HG03060 (cell line): ENCODE measurements around the gene HSF4.

Source experiments
- ATAC-seq: cut with Tn5 transposase; IDR thresholded peaks from one replicate; pipeline ENCODE4 v1.9.1; 2021; ENCODE audit warnings: low read depth, moderate number of reproducible peaks; ENCODE audit not compliant: unreplicated experiment

Gene HSF4

DNA sequence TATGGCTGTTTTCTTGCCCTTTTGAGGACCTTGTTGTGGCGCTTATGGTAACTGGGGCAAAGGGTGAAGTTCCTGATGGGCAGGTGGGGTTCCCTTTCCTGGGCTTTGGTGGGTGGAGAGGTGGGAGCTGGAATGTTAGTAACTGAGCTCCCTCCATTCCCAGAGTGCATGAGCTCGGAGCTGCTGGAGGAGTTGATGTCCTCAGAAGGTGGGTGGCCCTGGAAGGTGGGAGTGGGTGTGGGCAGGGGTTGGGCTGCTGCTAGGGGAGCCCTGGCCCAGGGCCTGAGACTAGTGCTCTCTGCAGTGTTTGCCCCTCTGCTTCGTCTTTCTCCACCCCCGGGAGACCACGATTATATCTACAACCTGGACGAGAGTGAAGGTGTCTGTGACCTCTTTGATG lies 33.2 kb downstream of the HSF4 start:
- ATAC-seq: no peak

DNA sequence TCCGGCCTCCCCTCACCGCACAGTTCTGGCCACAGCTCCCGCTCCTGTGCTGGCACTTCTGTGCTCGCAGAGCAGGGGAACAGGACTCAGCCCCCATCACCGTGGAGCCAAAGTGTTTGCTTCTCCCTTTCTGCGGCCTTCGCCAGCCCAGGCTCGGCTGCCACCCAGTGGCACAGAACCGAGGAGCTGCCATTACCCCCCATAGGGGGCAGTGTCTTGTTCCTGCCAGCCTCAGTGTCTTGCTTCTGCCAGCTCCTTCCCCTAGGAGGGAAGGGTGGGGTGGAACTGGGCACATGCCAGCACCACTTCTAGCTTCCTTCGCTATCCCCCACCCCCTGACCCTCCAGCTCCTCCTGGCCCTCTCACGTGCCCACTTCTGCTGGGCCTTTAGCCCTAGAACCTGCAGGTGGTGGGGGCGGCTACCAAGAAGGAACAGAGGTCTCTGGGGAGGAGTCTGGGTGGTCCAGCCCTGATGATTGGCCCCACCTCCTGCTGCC lies 33.7 kb downstream of the HSF4 start:
- no peak for ATAC-seq

DNA sequence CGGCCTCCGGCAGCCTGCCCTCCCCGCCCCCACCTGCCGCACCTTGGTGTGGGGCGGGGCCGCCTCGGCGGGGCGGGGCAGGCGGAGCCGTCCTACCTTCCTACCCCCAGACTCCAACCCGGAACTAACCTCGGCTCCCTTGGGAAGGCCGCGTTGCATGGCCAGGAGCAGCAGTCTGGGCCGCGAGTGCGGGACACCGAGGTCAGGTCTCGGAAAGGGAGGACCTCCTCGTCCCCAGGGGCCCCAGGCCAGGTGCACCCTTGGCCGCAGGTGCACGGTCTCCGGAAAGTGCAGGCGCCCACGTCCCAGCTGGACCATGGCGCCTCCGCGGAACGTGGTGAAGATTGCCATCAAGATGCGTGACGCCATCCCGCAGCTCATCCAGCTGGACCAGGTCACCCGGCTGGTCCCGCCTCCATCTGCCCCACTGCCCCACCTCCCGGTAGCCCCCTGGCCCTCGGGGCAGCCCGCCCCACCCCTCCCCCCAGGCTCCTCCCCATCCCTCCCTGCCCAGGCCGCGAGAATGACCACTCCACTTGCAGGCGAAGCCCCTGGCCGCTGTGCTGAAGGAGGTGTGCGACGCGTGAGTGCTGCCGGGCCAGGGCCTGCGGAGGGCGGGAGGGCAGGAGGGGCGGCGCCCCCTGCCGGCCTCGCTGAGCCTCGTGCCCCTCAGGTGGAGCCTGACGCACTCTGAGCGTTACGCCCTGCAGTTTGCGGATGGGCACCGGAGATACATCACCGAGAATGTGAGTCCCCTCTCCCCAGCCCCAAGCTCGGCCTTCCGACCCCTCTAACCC lies 34.7 kb downstream of the HSF4 start, which contains the start of gene ELMO3:
TSS of gene ELMO3 (plus strand) at position 121 of the 797 bp plus-strand sequence. CDS start at position 317, 196 bp downstream.
- ATAC-seq: no peak

DNA sequence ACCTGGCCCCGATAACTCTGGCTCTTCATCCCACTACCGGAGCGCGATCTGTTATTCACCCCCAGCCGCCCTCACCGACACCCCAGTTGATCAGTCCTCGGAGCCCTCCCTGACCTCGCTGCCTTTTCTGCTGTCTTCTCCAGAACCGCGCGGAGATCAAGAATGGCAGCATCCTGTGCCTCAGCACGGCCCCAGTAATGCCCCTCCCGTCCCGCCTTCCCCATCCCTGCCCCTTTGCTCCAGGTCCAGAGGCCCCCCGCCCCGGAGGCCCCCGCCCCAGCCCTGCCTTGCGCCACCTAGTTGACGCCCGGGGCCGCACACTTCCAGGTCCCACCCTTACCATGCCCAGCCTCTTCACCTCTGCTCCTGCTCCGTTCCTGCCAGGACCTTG lies 35.3 kb downstream of the HSF4 start:
- no peak for ATAC-seq

DNA sequence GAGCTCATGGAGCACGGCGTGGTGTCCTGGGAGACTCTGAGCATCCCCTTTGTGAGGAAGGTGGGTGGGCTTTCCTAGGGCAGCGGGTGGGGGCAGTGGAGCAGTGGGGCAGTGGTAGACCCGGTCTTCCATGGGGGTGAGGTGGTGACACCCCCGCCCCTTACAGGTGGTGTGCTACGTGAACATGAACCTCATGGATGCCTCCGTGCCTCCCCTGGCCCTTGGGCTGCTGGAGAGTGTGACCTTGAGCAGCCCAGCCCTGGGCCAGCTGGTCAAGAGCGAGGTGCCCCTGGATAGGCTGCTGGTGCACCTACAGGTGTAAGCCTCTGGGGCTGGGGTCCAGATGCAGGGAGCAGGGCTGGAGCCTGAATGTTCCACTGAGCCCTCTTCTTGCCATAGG lies 35.9 kb downstream of the HSF4 start:
- ATAC-seq: no peak

DNA sequence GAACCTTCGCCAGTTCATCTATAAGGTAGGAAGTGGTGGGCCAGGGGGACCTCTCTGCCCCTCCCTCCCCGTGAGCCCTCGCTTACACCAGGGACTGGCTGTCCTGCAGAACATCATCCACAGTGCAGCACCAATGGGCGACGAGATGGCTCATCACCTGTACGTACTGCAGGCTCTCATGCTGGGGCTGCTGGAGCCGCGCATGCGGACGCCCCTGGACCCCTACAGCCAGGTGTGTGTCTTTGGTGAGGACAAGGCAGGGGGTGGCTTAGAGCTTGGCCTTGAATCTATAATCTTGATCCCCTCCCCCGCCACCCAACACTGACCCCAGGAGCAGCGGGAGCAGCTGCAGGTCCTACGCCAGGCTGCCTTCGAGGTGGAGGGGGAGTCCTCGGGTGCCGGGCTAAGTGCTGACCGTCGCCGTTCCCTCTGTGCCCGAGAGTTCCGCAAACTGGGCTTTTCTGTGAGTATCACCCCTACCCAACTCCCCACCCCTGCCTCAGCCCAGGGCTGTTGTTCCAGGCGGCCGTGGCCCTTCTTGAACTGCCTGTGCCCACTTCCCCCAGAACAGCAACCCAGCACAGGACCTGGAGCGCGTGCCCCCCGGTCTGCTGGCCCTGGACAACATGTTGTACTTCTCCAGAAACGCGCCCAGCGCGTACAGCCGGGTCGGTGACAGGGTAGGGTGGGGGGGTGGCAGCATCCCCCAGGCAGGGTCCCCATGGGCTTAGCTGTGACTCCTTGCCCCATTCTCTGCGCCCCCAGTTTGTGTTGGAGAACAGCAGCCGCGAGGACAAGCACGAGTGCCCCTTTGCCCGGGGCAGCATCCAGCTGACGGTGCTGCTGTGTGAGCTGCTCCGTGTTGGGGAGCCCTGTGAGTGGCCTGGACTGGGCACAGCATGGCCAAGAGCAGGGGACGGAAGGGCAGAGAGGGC lies 37.1 kb downstream of the HSF4 start:
- ATAC-seq: no peak

DNA sequence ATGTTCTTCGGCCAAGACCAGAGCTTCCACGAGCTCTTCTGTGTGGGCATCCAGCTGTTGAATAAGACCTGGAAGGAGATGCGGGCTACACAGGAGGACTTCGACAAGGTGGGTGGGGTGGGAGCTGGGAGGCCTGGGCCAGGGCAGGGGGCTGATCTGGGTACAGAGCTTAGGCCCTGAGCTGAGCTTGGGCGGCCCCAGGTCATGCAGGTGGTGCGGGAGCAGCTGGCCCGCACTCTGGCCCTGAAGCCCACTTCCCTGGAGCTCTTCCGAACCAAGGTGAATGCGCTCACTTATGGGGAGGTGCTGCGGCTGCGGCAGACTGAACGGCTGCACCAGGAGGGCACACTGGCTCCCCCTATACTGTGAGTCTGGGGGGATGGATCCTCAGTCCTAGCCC lies 37.9 kb downstream of the HSF4 start:
- no peak for ATAC-seq

DNA sequence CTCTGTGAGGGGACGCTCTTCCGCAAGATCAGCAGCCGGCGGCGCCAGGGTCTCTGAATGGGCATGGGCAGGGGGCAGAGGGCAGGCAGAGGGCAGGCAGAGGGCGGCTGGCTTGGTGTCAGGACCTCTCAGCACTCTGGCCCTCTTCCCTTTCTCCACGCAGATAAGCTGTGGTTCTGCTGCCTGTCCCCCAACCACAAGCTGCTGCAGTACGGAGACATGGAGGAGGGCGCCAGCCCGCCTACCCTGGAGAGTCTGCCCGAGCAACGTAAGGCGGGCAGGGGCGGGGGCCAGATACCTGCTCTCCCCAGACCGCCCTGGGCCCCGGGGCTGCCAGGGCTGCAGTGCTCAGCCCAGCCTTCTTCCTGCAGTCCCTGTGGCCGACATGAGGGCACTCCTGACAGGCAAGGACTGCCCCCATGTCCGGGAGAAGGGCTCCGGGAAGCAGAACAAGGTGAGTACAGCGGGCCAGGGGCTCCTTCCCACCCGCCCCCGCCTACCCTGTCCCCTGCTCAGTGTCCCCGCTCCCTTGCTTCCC lies 38.5 kb downstream of the HSF4 start:
- no peak for ATAC-seq

DNA sequence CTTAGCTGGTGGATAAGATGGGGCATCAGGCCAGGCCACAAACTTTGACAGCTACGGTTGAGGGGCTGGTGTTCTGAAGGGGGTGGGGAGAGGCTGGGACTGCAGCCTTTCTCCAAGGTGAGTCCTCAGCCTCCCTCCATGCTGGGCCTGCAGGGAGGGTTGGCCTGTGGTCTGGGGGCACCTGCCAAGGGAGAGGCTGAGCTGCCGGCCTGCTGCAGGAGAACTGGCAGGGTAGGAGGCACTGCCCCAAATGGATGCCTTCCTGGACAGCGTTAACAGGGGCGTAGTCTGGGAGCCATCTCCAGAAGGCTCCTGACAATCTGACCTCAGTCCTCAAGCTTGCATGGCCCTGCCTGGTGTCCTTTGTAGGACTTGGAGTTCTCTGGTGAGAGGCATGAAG lies 39.5 kb downstream of the HSF4 start:
- no peak for ATAC-seq

DNA sequence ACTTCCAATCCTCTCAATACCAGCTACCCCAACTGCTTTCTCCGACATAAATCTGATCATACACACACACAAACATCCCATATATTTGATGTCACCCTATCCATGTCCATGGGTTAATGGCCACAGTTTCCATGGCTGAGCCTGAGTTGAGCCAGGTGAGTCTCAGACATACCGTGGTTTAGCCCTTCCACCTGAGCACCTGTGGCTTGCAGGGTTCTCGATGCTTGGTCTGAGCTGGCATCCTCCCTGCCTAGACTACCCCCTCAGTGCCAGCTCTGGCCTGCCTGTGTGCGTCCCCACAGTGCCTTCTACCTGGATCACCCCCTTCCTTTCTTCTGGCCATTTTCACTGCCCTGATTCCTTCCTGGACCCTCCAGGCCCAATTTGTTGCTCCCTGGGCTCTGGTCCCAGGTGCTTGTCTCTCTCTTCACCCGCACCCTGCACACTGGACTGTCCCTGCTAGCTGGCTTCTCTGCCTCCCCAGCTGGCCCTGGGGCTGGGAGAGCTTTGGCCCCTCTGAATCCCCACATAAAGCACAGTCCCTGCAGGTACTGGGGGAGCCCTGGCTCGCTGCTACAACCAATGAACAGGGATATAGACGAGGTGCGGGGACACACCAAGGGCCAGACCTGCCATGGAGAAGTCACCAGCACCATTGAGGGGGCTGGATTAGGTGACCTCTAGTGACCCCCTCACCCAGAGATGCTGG lies 41.7 kb downstream of the HSF4 start:
- ATAC-seq: no peak

DNA sequence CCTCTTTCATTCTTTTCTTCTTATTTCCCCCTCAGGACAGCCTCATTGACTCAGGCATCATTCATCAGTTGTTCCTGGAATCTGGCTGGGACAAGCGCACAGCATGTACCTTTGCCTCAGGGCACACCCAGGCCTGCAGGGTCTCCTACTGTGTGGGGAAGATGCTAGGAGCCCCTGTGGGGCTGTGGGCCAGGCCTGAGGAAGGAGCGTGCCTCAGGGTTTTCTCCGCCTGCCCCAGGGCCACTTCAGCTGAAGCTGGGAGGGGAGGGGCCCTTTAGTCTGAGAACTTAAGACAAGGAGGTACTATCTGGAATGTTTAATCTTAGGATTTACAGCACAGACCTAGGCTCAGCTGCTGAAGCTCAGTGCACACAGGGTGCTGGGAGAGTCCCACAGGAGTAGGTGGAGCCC lies 42.3 kb downstream of the HSF4 start:
- ATAC-seq: no peak

DNA sequence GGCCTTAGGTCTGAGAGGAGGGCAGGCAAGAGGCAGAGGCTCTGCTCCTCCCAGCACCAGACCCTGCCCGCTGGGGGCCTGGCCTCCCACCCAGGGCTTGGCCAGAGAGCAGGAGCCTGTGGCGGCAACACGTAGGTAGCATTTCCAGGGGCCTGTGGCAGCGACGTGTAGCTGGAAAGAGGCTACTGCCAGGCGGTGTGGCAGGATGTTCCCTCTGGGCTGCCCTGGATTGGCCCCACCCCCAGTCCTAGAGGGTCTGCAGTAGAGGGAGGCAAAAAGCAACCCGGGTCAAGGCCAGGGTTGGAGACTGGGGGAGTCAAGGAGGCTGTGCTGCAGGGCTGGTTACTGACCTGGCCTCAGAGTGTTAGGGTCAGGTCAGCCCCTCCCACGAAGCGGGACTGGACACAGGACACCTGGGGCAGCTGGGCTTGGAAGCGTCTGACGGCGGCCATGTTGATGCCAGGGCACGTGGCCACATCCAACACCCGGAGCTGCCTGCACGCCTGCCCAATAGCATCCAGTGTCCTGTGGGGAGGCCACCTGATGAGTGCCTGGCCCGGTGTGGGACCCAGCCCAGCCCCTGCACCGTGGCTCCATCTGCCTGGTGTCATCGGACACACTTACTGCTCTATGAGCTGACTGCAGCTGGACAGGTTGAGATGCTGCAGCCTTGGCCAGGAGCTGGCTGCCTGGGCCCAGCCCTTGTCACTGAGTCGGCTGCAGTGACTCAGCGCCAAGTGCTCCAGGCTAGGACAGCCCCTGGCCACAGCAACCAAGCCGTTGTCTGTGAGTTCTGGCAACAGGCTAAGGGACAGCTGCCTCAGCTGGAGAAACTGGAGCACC lies 42.9 kb downstream of the HSF4 start:
- ATAC-seq: no peak

DNA sequence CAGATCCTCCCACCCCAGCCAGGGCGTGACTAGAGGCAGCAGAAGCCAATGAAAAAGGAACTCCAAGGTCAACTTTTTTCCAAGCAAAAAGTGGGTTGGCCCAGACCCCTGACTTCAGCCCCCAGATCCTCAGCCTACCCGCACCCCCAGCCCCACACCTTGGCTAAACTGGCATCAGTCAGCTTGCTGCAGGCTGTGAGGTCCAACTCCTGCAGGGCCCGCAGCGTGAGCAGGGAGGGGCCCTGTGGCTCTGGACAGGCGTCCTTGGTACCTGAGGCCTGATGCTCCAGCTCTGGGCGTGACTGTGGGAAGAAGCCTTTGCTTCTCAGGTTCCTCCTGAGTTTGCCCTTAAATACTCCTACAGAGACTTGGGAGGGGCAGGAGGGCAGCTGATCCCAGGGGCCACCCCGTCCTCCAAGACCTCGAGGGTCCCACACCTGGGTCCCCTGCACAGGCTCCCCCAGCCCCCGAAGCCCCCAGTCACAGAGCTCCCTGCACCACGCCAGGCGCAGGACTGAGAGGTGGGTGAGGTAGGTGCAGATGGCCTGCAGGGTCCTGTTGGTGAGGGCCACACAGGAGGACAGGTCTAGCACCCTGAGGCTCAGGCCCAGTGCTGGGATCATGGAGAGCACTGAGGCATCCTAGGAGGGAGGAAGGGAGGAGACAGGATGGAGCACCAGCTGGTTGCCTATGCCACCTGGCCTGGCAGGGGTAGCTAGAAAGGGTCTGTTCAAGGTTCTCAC lies 43.8 kb downstream of the HSF4 start:
- no peak for ATAC-seq

DNA sequence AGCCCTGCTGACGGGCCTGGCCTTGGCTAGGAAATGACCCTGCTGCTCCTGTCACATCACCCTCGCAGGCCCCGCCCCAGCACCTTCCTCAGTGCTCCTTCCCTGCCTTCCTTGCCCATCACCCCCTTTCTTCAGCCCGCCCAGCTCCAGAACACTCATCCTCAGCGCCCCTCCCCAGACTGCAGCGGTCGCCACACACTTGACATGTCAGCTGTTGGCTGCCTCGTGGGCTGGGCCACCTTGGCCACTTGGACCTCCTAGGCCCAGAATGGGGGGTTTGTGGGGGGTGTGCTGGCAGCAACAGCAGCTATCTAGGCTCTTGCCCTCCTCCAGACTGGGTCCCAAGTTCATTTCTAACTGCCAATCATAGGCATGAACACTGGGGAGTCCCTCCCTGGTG lies 45.0 kb downstream of the HSF4 start:
- no peak for ATAC-seq

DNA sequence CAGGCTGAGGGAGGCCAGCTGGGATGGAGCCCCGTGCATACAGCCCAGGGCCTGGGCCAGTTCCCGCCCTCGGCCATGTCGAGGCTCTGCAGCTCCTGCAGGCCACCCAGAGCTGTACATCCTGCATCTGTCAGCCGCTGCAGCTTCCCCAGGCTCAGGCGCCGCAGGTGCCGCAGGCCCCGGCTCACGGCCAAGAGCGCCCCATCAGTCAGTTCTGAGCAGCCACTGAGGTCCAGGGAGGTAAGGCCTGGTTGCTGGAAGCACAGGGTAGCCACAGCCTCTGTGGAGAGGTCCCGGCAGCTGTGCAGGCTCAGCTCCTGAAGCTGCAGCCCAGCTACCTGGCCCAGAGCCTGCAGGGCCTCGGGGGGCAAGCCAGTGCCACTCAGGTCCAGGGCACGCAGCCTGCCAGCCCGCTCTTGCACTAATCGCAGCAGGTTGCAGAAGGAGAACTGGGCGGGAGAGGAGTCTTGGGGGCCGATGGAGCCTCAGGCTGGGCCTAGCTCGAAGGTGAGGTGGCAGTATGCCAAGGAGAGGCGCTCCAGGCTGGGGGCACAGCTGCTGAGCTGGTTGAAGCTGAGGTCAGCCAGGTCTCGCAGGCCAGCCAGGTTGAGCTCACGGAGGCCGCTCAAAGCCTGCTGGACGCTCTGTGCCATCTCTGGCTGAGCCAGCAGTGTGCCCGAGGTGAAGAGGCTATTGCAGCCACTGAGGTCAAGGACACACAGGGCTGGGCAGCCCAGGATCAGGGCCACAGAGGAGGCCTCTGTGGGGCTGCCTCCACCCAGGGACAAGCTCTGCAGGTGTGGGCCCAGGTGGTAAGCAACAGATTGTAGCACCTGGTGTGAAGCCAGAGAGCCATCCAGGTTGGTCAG lies 45.8 kb downstream of the HSF4 start:
- ATAC-seq: no peak

DNA sequence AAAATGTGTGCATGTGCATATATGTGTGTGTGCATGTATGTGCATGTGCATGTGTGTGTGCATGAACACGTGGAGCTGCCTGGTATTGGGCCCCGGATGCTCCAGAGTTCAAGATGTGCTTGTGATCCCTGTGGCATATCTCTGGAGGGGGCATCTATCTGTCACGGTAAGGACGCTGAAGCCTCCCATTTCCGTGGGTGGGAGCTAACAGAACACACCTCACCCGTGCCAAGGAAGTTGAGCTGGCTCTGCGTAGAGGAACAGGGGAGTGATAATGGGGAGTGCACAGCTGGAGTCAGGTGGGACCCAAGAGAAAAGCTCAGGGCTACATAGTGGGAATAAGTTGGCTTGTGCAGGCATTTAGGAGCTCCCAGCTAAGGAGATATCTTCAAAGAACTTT lies 47.1 kb downstream of the HSF4 start:
- ATAC-seq: no peak

DNA sequence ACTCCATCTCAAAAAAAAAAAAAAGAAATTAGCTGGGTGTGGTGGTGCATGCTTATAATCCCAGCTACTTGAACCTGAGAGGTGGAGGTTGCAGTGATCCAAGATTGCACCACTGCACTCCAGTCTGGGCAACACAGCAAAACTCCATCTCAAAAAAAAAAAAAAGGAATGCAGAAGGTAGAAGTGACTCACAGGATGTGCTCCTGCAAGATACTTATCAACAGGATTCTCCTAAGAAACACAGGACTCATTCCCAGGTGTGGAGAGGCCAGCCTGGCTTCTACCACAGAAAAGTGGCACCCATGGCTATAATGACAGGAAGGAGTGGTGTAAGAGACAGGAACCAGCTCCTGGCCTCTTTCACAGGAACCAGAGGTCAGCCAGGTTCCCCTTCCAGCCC lies 48.2 kb downstream of the HSF4 start:
- no peak for ATAC-seq
